ENCODE measurements around the gene EDN3. TPM values are rescaled to one million over a fixed set of nuclear protein-coding genes. Genes with fewer than 3 reads are reported as not detected.

EDN3 gene
- total RNA-seq, 1 experiment from 2014 or later: not detected

DNA sequence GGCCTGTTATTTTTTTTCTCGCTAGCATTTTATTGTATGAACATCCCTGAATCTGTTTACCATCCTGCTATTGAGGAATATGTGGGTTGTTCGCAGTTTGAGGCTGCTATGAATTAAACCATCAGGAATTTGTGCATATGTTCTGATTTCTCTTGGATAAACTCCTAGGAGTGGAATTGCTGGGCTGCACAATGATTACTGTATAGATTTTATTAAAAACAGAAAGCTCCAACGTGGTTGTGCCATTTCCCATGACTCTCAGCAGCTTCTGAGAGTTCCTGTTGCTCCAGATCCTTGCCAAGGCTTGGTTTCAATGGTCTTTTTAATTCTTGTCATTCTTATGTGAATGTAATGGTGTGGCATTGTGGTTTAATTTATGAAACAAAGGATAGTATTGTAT, 75.1 kb downstream of the EDN3 start:
- H3K9ac ChIP-seq (ENCODE audit: low read length): no peak overlapping the region
- no peak overlapping the region for H3K4me3 ChIP-seq (replicated peaks in 1 of 2; ENCODE audit: low read depth in 1 of 2, low read length in 2 of 2)
- DNase-seq (ENCODE audit: low read depth, low spot score): no peak
- ChIA-PET POLR2A (no interaction called here), RAD21 (ENCODE audit: low non-redundant PET in 1 of 2, low total read pairs in 2 of 2, uncharacterized antibody in 2 of 2, unreplicated experiment in 2 of 2) (no interaction called here), CTCF (no interaction called here)
- intact Hi-C loops (cut with micrococcal nuclease): no loop called here
- peaks cover 48% of the 10 kb centered on the region for H3K27me3 ChIP-seq (ENCODE audit: insufficient read depth, low read length)
- H3K4me1 ChIP-seq (ENCODE audit: control insufficient read depth in 1 of 2, insufficient read depth in 2 of 2, low read length in 2 of 2): no peaks in the 10 kb centered on the region
- ATAC-seq: no peak
- H3K36me3 ChIP-seq (ENCODE audit: control insufficient read depth in 1 of 2, insufficient read depth in 2 of 2, low read length in 2 of 2): no peaks in the 10 kb centered on the region
- BruUV-seq (replicated peaks): no TSS peak
- no peak overlapping the region for H2AFZ ChIP-seq (ENCODE audit: low read depth, low read length, poor library complexity, severe bottlenecking)
- H3K9me2 ChIP-seq (ENCODE audit: insufficient read depth): no peaks in the 10 kb centered on the region
- no peak for TF ChIP-seq SRF (IDR thresholded peaks at IDR 0.05; ENCODE audit: low read depth)
- TF ChIP-seq FOSL1 (IDR thresholded peaks at IDR 0.05; ENCODE audit: low read depth): no peak
- no peak for TF ChIP-seq ELF1 (IDR thresholded peaks at IDR 0.05; ENCODE audit: borderline replicate concordance, low read depth)
- TF ChIP-seq, protein P1, sequence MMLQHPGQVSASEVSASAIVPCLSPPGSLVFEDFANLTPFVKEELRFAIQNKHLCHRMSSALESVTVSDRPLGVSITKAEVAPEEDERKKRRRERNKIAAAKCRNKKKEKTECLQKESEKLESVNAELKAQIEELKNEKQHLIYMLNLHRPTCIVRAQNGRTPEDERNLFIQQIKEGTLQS (IDR thresholded peaks at IDR 0.05): no peak
- H3K27ac ChIP-seq (ENCODE audit: low read depth, low read length): no peak overlapping the region
- no peaks in the 10 kb centered on the region for H3K79me2 ChIP-seq (ENCODE audit: insufficient read depth, low read length)
- H3K4me2 ChIP-seq (ENCODE audit: low read length): no peak overlapping the region
- no peaks in the 10 kb centered on the region for H3K9me3 ChIP-seq (ENCODE audit: control insufficient read depth in 1 of 2, insufficient read depth in 1 of 2, low read depth in 1 of 2, low read length in 2 of 2)
- H4K20me1 ChIP-seq (ENCODE audit: insufficient read depth): no peaks in the 10 kb centered on the region

Other genes starting within 250 kb of the EDN3 start
- gene ZNF831, start 136.8 kb upstream of the EDN3 start, total RNA-seq (2021; ENCODE audit: unreplicated experiment): 0.15 TPM

Measured in HCT116 (cell line).